ENCODE measurements around the gene GJA9. TPM values are rescaled to one million over a fixed set of nuclear protein-coding genes. Genes with fewer than 3 reads are reported as not detected.

GJA9 gene
- total and polyA plus RNA-seq, 4 donors: not detected

DNA sequence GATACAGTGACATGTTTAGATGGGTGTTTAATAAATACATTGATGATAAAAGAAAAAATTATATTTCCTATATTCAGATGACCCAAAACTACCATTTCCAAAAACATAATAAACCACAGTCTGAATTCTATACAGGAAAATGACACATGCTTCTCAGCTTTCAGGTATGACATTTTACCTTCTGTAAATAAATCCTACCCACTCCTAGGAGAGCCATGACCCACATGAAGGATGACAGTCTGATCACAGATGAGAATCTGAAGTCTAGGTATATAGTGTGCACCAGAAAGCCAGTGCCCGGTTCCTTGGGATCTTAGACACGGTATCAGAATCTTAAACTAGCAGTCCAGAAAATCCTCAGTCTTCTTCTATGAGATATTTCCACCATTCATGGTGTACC is 3.7 kb upstream of the GJA9 start:
- H3K9me3 ChIP-seq (ENCODE audit: control insufficient read depth in 4 of 4, low read length in 3 of 4): no peaks in the 10 kb centered on the region
- H3K27me3 ChIP-seq (ENCODE audit: control insufficient read depth in 4 of 4, insufficient read depth in 4 of 4, low read length in 3 of 4): no peaks in the 10 kb centered on the region
- H3K9ac ChIP-seq (ENCODE audit: low read depth in 1 of 2, low read length in 2 of 2): no peak overlapping the region
- 92% methylated on average over 2 of the region's 2 CpGs for WGBS
- TF ChIP-seq, protein P1, sequence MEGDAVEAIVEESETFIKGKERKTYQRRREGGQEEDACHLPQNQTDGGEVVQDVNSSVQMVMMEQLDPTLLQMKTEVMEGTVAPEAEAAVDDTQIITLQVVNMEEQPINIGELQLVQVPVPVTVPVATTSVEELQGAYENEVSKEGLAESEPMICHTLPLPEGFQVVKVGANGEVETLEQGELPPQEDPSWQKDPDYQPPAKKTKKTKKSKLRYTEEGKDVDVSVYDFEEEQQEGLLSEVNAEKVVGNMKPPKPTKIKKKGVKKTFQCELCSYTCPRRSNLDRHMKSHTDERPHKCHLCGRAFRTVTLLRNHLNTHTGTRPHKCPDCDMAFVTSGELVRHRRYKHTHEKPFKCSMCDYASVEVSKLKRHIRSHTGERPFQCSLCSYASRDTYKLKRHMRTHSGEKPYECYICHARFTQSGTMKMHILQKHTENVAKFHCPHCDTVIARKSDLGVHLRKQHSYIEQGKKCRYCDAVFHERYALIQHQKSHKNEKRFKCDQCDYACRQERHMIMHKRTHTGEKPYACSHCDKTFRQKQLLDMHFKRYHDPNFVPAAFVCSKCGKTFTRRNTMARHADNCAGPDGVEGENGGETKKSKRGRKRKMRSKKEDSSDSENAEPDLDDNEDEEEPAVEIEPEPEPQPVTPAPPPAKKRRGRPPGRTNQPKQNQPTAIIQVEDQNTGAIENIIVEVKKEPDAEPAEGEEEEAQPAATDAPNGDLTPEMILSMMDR (IDR thresholded peaks at IDR 0.05; ENCODE audit: low read depth, low read length, missing input control): no peak
- TF ChIP-seq, protein P2, sequence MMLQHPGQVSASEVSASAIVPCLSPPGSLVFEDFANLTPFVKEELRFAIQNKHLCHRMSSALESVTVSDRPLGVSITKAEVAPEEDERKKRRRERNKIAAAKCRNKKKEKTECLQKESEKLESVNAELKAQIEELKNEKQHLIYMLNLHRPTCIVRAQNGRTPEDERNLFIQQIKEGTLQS (IDR thresholded peaks at IDR 0.05): no peak
- TF ChIP-seq EGR1 (IDR thresholded peaks at IDR 0.05; ENCODE audit: low read depth in 2 of 2): no peak
- TF ChIP-seq, protein P3, sequence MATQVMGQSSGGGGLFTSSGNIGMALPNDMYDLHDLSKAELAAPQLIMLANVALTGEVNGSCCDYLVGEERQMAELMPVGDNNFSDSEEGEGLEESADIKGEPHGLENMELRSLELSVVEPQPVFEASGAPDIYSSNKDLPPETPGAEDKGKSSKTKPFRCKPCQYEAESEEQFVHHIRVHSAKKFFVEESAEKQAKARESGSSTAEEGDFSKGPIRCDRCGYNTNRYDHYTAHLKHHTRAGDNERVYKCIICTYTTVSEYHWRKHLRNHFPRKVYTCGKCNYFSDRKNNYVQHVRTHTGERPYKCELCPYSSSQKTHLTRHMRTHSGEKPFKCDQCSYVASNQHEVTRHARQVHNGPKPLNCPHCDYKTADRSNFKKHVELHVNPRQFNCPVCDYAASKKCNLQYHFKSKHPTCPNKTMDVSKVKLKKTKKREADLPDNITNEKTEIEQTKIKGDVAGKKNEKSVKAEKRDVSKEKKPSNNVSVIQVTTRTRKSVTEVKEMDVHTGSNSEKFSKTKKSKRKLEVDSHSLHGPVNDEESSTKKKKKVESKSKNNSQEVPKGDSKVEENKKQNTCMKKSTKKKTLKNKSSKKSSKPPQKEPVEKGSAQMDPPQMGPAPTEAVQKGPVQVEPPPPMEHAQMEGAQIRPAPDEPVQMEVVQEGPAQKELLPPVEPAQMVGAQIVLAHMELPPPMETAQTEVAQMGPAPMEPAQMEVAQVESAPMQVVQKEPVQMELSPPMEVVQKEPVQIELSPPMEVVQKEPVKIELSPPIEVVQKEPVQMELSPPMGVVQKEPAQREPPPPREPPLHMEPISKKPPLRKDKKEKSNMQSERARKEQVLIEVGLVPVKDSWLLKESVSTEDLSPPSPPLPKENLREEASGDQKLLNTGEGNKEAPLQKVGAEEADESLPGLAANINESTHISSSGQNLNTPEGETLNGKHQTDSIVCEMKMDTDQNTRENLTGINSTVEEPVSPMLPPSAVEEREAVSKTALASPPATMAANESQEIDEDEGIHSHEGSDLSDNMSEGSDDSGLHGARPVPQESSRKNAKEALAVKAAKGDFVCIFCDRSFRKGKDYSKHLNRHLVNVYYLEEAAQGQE (IDR thresholded peaks at IDR 0.05): no peak
- TF ChIP-seq GABPA (IDR thresholded peaks at IDR 0.05 in 1 of 2, conservative IDR thresholded peaks at IDR 0.05 in 1 of 2): no peak
- TF ChIP-seq SP1 (IDR thresholded peaks at IDR 0.05): no peak
- no peak for TF ChIP-seq HNF4G (IDR thresholded peaks at IDR 0.05)
- no peak for TF ChIP-seq NR2F2 (IDR thresholded peaks at IDR 0.05)
- TF ChIP-seq YY1 (IDR thresholded peaks at IDR 0.05): no peak
- no peak for TF ChIP-seq FOXA2 (IDR thresholded peaks at IDR 0.05)
- TF ChIP-seq RXRA (IDR thresholded peaks at IDR 0.05): no peak
- no peak for TF ChIP-seq TAF1 (conservative IDR thresholded peaks at IDR 0.05)
- no peak for TF ChIP-seq JUND (IDR thresholded peaks at IDR 0.05)
- TF ChIP-seq, protein P4, sequence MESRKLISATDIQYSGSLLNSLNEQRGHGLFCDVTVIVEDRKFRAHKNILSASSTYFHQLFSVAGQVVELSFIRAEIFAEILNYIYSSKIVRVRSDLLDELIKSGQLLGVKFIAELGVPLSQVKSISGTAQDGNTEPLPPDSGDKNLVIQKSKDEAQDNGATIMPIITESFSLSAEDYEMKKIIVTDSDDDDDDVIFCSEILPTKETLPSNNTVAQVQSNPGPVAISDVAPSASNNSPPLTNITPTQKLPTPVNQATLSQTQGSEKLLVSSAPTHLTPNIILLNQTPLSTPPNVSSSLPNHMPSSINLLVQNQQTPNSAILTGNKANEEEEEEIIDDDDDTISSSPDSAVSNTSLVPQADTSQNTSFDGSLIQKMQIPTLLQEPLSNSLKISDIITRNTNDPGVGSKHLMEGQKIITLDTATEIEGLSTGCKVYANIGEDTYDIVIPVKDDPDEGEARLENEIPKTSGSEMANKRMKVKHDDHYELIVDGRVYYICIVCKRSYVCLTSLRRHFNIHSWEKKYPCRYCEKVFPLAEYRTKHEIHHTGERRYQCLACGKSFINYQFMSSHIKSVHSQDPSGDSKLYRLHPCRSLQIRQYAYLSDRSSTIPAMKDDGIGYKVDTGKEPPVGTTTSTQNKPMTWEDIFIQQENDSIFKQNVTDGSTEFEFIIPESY (IDR thresholded peaks at IDR 0.05): no peak
- no peak for DNase-seq (ENCODE audit: low spot score)
- no peak overlapping the region for H3K27ac ChIP-seq (ENCODE audit: low read depth in 1 of 2, low read length in 2 of 2)
- H3K4me3 ChIP-seq (ENCODE audit: low read depth in 1 of 3, low read length in 3 of 3): no peak overlapping the region
- no peaks in the 10 kb centered on the region for H3K4me1 ChIP-seq (ENCODE audit: control insufficient read depth in 4 of 4, insufficient read depth in 4 of 4, low read length in 3 of 4)
- H3K36me3 ChIP-seq (ENCODE audit: control insufficient read depth in 4 of 4, insufficient read depth in 3 of 4, low read depth in 1 of 4, low read length in 3 of 4): no peaks in the 10 kb centered on the region

DNA sequence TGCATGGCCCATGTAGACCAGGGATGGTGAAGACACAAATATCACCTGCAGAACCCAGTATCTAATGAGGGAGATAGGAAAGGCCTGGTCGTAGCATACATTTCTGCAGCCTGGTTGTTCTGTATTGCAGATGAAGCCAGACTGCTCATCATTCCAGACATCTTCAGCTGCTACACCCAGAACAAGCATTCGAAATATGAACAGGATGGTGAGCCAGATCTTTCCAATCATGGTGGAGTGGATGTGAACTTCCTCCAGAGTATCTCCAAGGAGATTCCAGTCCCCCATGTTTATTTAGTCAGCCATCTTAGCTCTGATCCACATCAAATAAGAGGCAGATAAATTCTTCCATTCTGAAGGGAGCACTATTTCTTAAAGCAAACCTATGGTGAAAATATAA is 5.6 kb downstream of the GJA9 start:
- H3K27ac ChIP-seq (ENCODE audit: low read depth in 1 of 2, low read length in 2 of 2): no peak overlapping the region
- H3K4me3 ChIP-seq (ENCODE audit: low read depth in 1 of 3, low read length in 3 of 3): no peak overlapping the region
- H3K9me3 ChIP-seq (ENCODE audit: control insufficient read depth in 4 of 4, low read length in 3 of 4): no peaks in the 10 kb centered on the region
- H3K4me1 ChIP-seq (ENCODE audit: control insufficient read depth in 4 of 4, insufficient read depth in 4 of 4, low read length in 3 of 4): peaks cover 0 to 21% (median 19%) of the 10 kb centered on the region in 4 donors
- no peak for TF ChIP-seq GABPA (IDR thresholded peaks at IDR 0.05 in 1 of 2, conservative IDR thresholded peaks at IDR 0.05 in 1 of 2)
- TF ChIP-seq, protein P1 (IDR thresholded peaks at IDR 0.05; ENCODE audit: low read depth, low read length, missing input control): no peak
- TF ChIP-seq, protein P4 (IDR thresholded peaks at IDR 0.05): no peak
- TF ChIP-seq FOXA2 (IDR thresholded peaks at IDR 0.05): no peak
- no peak for TF ChIP-seq YY1 (IDR thresholded peaks at IDR 0.05)
- no peak for TF ChIP-seq NR2F2 (IDR thresholded peaks at IDR 0.05)
- TF ChIP-seq, protein P2 (IDR thresholded peaks at IDR 0.05): no peak
- TF ChIP-seq, protein P5, sequence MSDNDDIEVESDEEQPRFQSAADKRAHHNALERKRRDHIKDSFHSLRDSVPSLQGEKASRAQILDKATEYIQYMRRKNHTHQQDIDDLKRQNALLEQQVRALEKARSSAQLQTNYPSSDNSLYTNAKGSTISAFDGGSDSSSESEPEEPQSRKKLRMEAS (IDR thresholded peaks at IDR 0.05): no peak
- TF ChIP-seq FOXA1 (IDR thresholded peaks at IDR 0.05): no peak
- TF ChIP-seq RXRA (IDR thresholded peaks at IDR 0.05): no peak
- no peak for TF ChIP-seq HNF4A (conservative IDR thresholded peaks at IDR 0.05)
- TF ChIP-seq EGR1 (IDR thresholded peaks at IDR 0.05; ENCODE audit: low read depth in 2 of 2): no peak
- no peaks in the 10 kb centered on the region for H3K27me3 ChIP-seq (ENCODE audit: control insufficient read depth in 4 of 4, insufficient read depth in 4 of 4, low read length in 3 of 4)
- no peak for DNase-seq (ENCODE audit: low spot score)
- 97% methylated on average over 2 of the region's 2 CpGs for WGBS
- H3K9ac ChIP-seq (ENCODE audit: low read depth in 1 of 2, low read length in 2 of 2): no peak overlapping the region
- peaks cover 0 to 2% (median 0%) of the 10 kb centered on the region in 4 donors for H3K36me3 ChIP-seq (ENCODE audit: control insufficient read depth in 4 of 4, insufficient read depth in 3 of 4, low read depth in 1 of 4, low read length in 3 of 4)

All from liver (tissue), 9 donors.